Measurements from ENCODE around the gene FAHD1.

The FAHD1 gene

GRCh38 chr16:1786242-1787055, 40.6 kb upstream of the FAHD1 start:
- no peak for DNase-seq
- H3K4me2 ChIP-seq (ENCODE audit: low read length) = no peak overlapping the region
- peaks cover 54 to 57% of the 10 kb centered on the region in 2 experiments for H3K36me3 ChIP-seq (ENCODE audit: control insufficient read depth in 1 of 2, insufficient read depth in 2 of 2, low read length in 2 of 2)
- no peak overlapping the region for H2BK12ac ChIP-seq (ENCODE audit: low read length)
- WGBS (ENCODE audit: extremely low coverage, insufficient coverage, insufficient read length) = no CpG with 5 or more reads among the region's 51 CpGs
- H3K9ac ChIP-seq (ENCODE audit: low read length) = no peak overlapping the region
- H3K27ac ChIP-seq (ENCODE audit: low read depth, low read length) = no peak overlapping the region
- H3K27me3 ChIP-seq (ENCODE audit: insufficient read depth, low read length) = no peaks in the 10 kb centered on the region
- H3K4me1 ChIP-seq (ENCODE audit: control insufficient read depth in 1 of 2, insufficient read depth in 2 of 2, low read length in 2 of 2) = peaks cover 0 to 9% of the 10 kb centered on the region in 2 experiments
- no peak overlapping the region for H4K91ac ChIP-seq (ENCODE audit: low read depth, low read length)
- no peak overlapping the region for H2BK120ac ChIP-seq (ENCODE audit: insufficient read depth, low read length, poor library complexity)
- H3K79me2 ChIP-seq (ENCODE audit: control insufficient read depth, insufficient read depth, low read length, poor library complexity) = peaks cover 4% of the 10 kb centered on the region
- H2AK5ac ChIP-seq (ENCODE audit: low read length) = no peak overlapping the region
- H2BK5ac ChIP-seq (ENCODE audit: low read depth, low read length, poor library complexity) = no peak overlapping the region
- H3K4me3 ChIP-seq (ENCODE audit: low read depth, low read length) = no peak overlapping the region
- no peaks in the 10 kb centered on the region for H3K79me1 ChIP-seq (ENCODE audit: low read length)
- no peak overlapping the region for H4K12ac ChIP-seq (ENCODE audit: low read depth, low read length)
- H3K18ac ChIP-seq (ENCODE audit: low read length) = no peak overlapping the region
- H2AFZ ChIP-seq (ENCODE audit: insufficient read depth, low read length, poor library complexity) = no peak overlapping the region
- H3K9me3 ChIP-seq (ENCODE audit: insufficient read depth, low read depth, low read length) = no peaks in the 10 kb centered on the region
- H4K8ac ChIP-seq (ENCODE audit: low read depth, low read length) = no peak overlapping the region
- no peak overlapping the region for H3K14ac ChIP-seq (ENCODE audit: low read length)
- no peak overlapping the region for H3K23ac ChIP-seq (ENCODE audit: low read length)
- H3K4ac ChIP-seq (ENCODE audit: low read depth, low read length) = no peak overlapping the region

GRCh38 chr16:1787056-1787321, 40.0 kb upstream of the FAHD1 start:
- Histone ChIP-seq H4K8ac (ENCODE audit: low read depth, low read length) (no peak overlapping the region), H3K14ac (ENCODE audit: low read length) (no peak overlapping the region), H3K4me2 (ENCODE audit: low read length) (no peak overlapping the region), H3K4me1 (ENCODE audit: control insufficient read depth in 1 of 2, insufficient read depth in 2 of 2, low read length in 2 of 2) (peaks cover 0 to 5% of the 10 kb centered on the region in 2 experiments), H3K9ac (ENCODE audit: low read length) (no peak overlapping the region), H3K23ac (ENCODE audit: low read length) (no peak overlapping the region), H2BK120ac (ENCODE audit: insufficient read depth, low read length, poor library complexity) (no peak overlapping the region), H4K12ac (ENCODE audit: low read depth, low read length) (no peak overlapping the region), H2AK5ac (ENCODE audit: low read length) (no peak overlapping the region), H2BK12ac (ENCODE audit: low read length) (no peak overlapping the region), H3K79me1 (ENCODE audit: low read length) (no peaks in the 10 kb centered on the region), H3K79me2 (ENCODE audit: control insufficient read depth, insufficient read depth, low read length, poor library complexity) (peaks cover 2% of the 10 kb centered on the region), H3K27ac (ENCODE audit: low read depth, low read length) (no peak overlapping the region), H3K4me3 (ENCODE audit: low read depth, low read length) (no peak overlapping the region), H3K9me3 (ENCODE audit: insufficient read depth, low read depth, low read length) (no peaks in the 10 kb centered on the region), H2BK5ac (ENCODE audit: low read depth, low read length, poor library complexity) (no peak overlapping the region), H2AFZ (ENCODE audit: insufficient read depth, low read length, poor library complexity) (no peak overlapping the region), H3K36me3 (ENCODE audit: control insufficient read depth in 1 of 2, insufficient read depth in 2 of 2, low read length in 2 of 2) (peaks cover 60 to 62% of the 10 kb centered on the region in 2 experiments), H3K18ac (ENCODE audit: low read length) (no peak overlapping the region), H4K91ac (ENCODE audit: low read depth, low read length) (no peak overlapping the region), H3K4ac (ENCODE audit: low read depth, low read length) (no peak overlapping the region), H3K27me3 (ENCODE audit: insufficient read depth, low read length) (no peaks in the 10 kb centered on the region)
- DNase-seq = no peak
- no CpG with 5 or more reads among the region's 6 CpGs for WGBS (ENCODE audit: extremely low coverage, insufficient coverage, insufficient read length)

GRCh38 chr16:1787322-1788094, 39.5 kb upstream of the FAHD1 start:
- no peak overlapping the region for H3K23ac ChIP-seq (ENCODE audit: low read length)
- DNase-seq = no peak
- H2AFZ ChIP-seq (ENCODE audit: insufficient read depth, low read length, poor library complexity) = no peak overlapping the region

GRCh38 chr16:1788095-1788707, 38.8 kb upstream of the FAHD1 start:
- DNase-seq = no peak

More at GRCh38 chr16:1787322-1788094, 39.5 kb upstream of the FAHD1 start:
- Histone ChIP-seq H2BK120ac (ENCODE audit: insufficient read depth, low read length, poor library complexity) (no peak overlapping the region), H2BK12ac (ENCODE audit: low read length) (no peak overlapping the region), H2AK5ac (ENCODE audit: low read length) (no peak overlapping the region), H3K27ac (ENCODE audit: low read depth, low read length) (no peak overlapping the region), H3K27me3 (ENCODE audit: insufficient read depth, low read length) (no peaks in the 10 kb centered on the region), H3K4me3 (ENCODE audit: low read depth, low read length) (no peak overlapping the region), H3K9me3 (ENCODE audit: insufficient read depth, low read depth, low read length) (no peaks in the 10 kb centered on the region), H3K14ac (ENCODE audit: low read length) (no peak overlapping the region), H3K9ac (ENCODE audit: low read length) (no peak overlapping the region), H3K4me1 (ENCODE audit: control insufficient read depth in 1 of 2, insufficient read depth in 2 of 2, low read length in 2 of 2) (peaks cover 0 to 5% of the 10 kb centered on the region in 2 experiments), H3K18ac (ENCODE audit: low read length) (no peak overlapping the region), H3K36me3 (ENCODE audit: control insufficient read depth in 1 of 2, insufficient read depth in 2 of 2, low read length in 2 of 2) (peaks cover 63 to 65% of the 10 kb centered on the region in 2 experiments), H3K79me2 (ENCODE audit: control insufficient read depth, insufficient read depth, low read length, poor library complexity) (peaks cover 2% of the 10 kb centered on the region), H3K4me2 (ENCODE audit: low read length) (no peak overlapping the region), H3K79me1 (ENCODE audit: low read length) (no peaks in the 10 kb centered on the region), H4K12ac (ENCODE audit: low read depth, low read length) (no peak overlapping the region), H3K4ac (ENCODE audit: low read depth, low read length) (no peak overlapping the region), H4K91ac (ENCODE audit: low read depth, low read length) (no peak overlapping the region), H4K8ac (ENCODE audit: low read depth, low read length) (no peak overlapping the region), H2BK5ac (ENCODE audit: low read depth, low read length, poor library complexity) (no peak overlapping the region)
- WGBS (ENCODE audit: extremely low coverage, insufficient coverage, insufficient read length) = no CpG with 5 or more reads among the region's 44 CpGs

More at GRCh38 chr16:1788095-1788707, 38.8 kb upstream of the FAHD1 start:
- H3K79me2 ChIP-seq (ENCODE audit: control insufficient read depth, insufficient read depth, low read length, poor library complexity) = peaks cover 2% of the 10 kb centered on the region
- no peak overlapping the region for H3K18ac ChIP-seq (ENCODE audit: low read length)
- H4K12ac ChIP-seq (ENCODE audit: low read depth, low read length) = no peak overlapping the region
- no peak overlapping the region for H4K91ac ChIP-seq (ENCODE audit: low read depth, low read length)
- H3K4me2 ChIP-seq (ENCODE audit: low read length) = no peak overlapping the region
- no peak overlapping the region for H2BK120ac ChIP-seq (ENCODE audit: insufficient read depth, low read length, poor library complexity)
- no peaks in the 10 kb centered on the region for H3K27me3 ChIP-seq (ENCODE audit: insufficient read depth, low read length)
- no peak overlapping the region for H2BK12ac ChIP-seq (ENCODE audit: low read length)
- H4K8ac ChIP-seq (ENCODE audit: low read depth, low read length) = no peak overlapping the region
- no CpG with 5 or more reads among the region's 38 CpGs for WGBS (ENCODE audit: extremely low coverage, insufficient coverage, insufficient read length)
- no peak overlapping the region for H2AK5ac ChIP-seq (ENCODE audit: low read length)
- no peak overlapping the region for H3K14ac ChIP-seq (ENCODE audit: low read length)
- H3K4me3 ChIP-seq (ENCODE audit: low read depth, low read length) = no peak overlapping the region
- H3K23ac ChIP-seq (ENCODE audit: low read length) = no peak overlapping the region
- no peaks in the 10 kb centered on the region for H3K9me3 ChIP-seq (ENCODE audit: insufficient read depth, low read depth, low read length)
- no peaks in the 10 kb centered on the region for H3K79me1 ChIP-seq (ENCODE audit: low read length)
- no peak overlapping the region for H3K4ac ChIP-seq (ENCODE audit: low read depth, low read length)
- H2BK5ac ChIP-seq (ENCODE audit: low read depth, low read length, poor library complexity) = no peak overlapping the region
- H3K4me1 ChIP-seq (ENCODE audit: control insufficient read depth in 1 of 2, insufficient read depth in 2 of 2, low read length in 2 of 2) = peaks cover 0 to 5% of the 10 kb centered on the region in 2 experiments
- no peak overlapping the region for H2AFZ ChIP-seq (ENCODE audit: insufficient read depth, low read length, poor library complexity)
- peaks cover 63 to 67% of the 10 kb centered on the region in 2 experiments for H3K36me3 ChIP-seq (ENCODE audit: control insufficient read depth in 1 of 2, insufficient read depth in 2 of 2, low read length in 2 of 2)
- H3K27ac ChIP-seq (ENCODE audit: low read depth, low read length) = no peak overlapping the region
- no peak overlapping the region for H3K9ac ChIP-seq (ENCODE audit: low read length)

Measured in trophoblast cell (in vitro differentiated cells and primary cell).